ENCODE data around the gene GRAMD2B.
A peak's percentile ranks its signal among the peaks of the same experiment; 100 is the strongest.
"Not testable (repeated sequence)": the region's sequence is repeated elsewhere in the genome, so short reads cannot be mapped to it uniquely, and the experiment has no call there.

The GRAMD2B gene

GRCh38 chr5:126414874-126415502 is 8.2 kb upstream of the GRAMD2B start:
- DNase-seq: no peak

GRCh38 chr5:126415789-126416188 is 7.4 kb upstream of the GRAMD2B start:
- no peak for DNase-seq

- no peak for DNase-seq
These were observed 6.8 kb upstream of the GRAMD2B start for GRCh38 chr5:126416266-126416925.

GRCh38 chr5:126417178-126417577 is 6.0 kb upstream of the GRAMD2B start:
- DNase-seq: no peak

GRCh38 chr5:126419102-126419501 is 4.1 kb upstream of the GRAMD2B start:
- no peak for DNase-seq

GRCh38 chr5:126428421-126428820 is 5.2 kb downstream of the GRAMD2B start:
- DNase-seq: no peak

GRCh38 chr5:126430631-126431030 is 7.4 kb downstream of the GRAMD2B start:
- no peak for DNase-seq

- no peak for DNase-seq
These were observed 10.5 kb downstream of the GRAMD2B start for GRCh38 chr5:126433701-126434100.

GRCh38 chr5:126435261-126435660 is 12.1 kb downstream of the GRAMD2B start:
- DNase-seq: no peak

- DNase-seq: no peak
These were observed 12.5 kb downstream of the GRAMD2B start for GRCh38 chr5:126435714-126436113.

GRCh38 chr5:126437721-126438120 is 14.5 kb downstream of the GRAMD2B start:
- DNase-seq: no peak

- DNase-seq: no peak
These were observed 15.1 kb downstream of the GRAMD2B start for GRCh38 chr5:126438267-126438666.

- no peak for DNase-seq
These were observed 15.7 kb downstream of the GRAMD2B start for GRCh38 chr5:126438868-126439267.

- not testable (repeated sequence) for DNase-seq
These were observed 16.5 kb downstream of the GRAMD2B start for GRCh38 chr5:126439724-126440123.

- DNase-seq: no peak
These were observed 18.0 kb downstream of the GRAMD2B start for GRCh38 chr5:126441230-126441629.

GRCh38 chr5:126443374-126443851 is 20.2 kb downstream of the GRAMD2B start:
- DNase-seq: no peak

GRCh38 chr5:126444137-126444536 is 20.9 kb downstream of the GRAMD2B start:
- DNase-seq: no peak

GRCh38 chr5:126445502-126446174 is 22.4 kb downstream of the GRAMD2B start:
- DNase-seq: no peak

- DNase-seq: peak; percentile 74
These were observed 23.5 kb downstream of the GRAMD2B start for GRCh38 chr5:126446498-126447224.

- DNase-seq: no peak
These were observed 25.5 kb downstream of the GRAMD2B start for GRCh38 chr5:126448720-126449119.

GRCh38 chr5:126449751-126450271 is 26.6 kb downstream of the GRAMD2B start:
- DNase-seq: peak; percentile 30

- no peak for DNase-seq
These were observed 27.1 kb downstream of the GRAMD2B start for GRCh38 chr5:126450346-126450745.

- DNase-seq: no peak
These were observed 27.7 kb downstream of the GRAMD2B start for GRCh38 chr5:126450907-126451306.
